Neural cell (in vitro differentiated cells): Measurements from ENCODE around the gene QRICH1. TPM values are rescaled to one million over a fixed set of nuclear protein-coding genes. Genes with fewer than 3 reads are reported as not detected.

ENCODE experiments used
- H2AFZ ChIP-seq: fragments of 200-600, 300-800 bp; sonication (generic), shearing (Covaris generic); 2 replicates; pipeline ENCODE4 v1.6.0; 2014; ENCODE audit warnings: low read depth, mild to moderate bottlenecking, antibody characterized with exemption, low read length, moderate library complexity
- H3F3A ChIP-seq: fragments of 200-600 bp; shearing (Covaris generic); 2 replicates; pipeline ENCODE4 v1.6.1; 2016; ENCODE audit warnings: mild to moderate bottlenecking, moderate library complexity, mixed read lengths, antibody characterized with exemption, low read length; ENCODE audit not compliant: insufficient read depth, poor library complexity, severe bottlenecking
- H3K27ac ChIP-seq: fragments of 200-600, 300-800 bp; sonication (generic), shearing (Covaris generic); 2 replicates; pipeline ENCODE4 v1.5.1; 2014; ENCODE audit warnings: mild to moderate bottlenecking, low read length, moderate library complexity
- H3K27me3 ChIP-seq: fragments of 300-800, 200-600 bp; sonication (generic), shearing (Covaris generic); 2 replicates; pipeline ENCODE4 v1.6.0; 2014; ENCODE audit warnings: mild to moderate bottlenecking, low read depth, low read length, moderate library complexity; ENCODE audit not compliant: insufficient read depth
- H3K36me3 ChIP-seq: fragments of 300-800, 200-600 bp; sonication (generic), shearing (Covaris generic); 2 replicates; pipeline ENCODE4 v1.5.1; 2014; ENCODE audit warnings: mild to moderate bottlenecking, antibody characterized with exemption, low read length, moderate library complexity; ENCODE audit not compliant: insufficient read depth
- H3K4me2 ChIP-seq: fragments of 300-800, 200-600 bp; sonication (generic), shearing (Covaris generic); 2 replicates; pipeline ENCODE4 v1.6.0; 2014; ENCODE audit warnings: mild to moderate bottlenecking, low read length
- H3K4me3 ChIP-seq: fragments of 300-800, 200-600 bp; sonication (generic), shearing (Covaris generic); 2 replicates; pipeline ENCODE4 v1.5.1; 2014; ENCODE audit warnings: mild to moderate bottlenecking, low read length, moderate library complexity
- H3K79me2 ChIP-seq: fragments of 200-600 bp; shearing (Covaris generic); replicated peaks from 2 replicates; pipeline ENCODE4 v1.6.0; 2014; ENCODE audit warnings: mild to moderate bottlenecking, low read length, moderate library complexity; ENCODE audit not compliant: insufficient read depth
- H3K9ac ChIP-seq: fragments of 300-800, 200-600 bp; sonication (generic), shearing (Covaris generic); 2 replicates; pipeline ENCODE4 v1.6.1; 2016; ENCODE audit warnings: mild to moderate bottlenecking, low read length, mixed read lengths
- H3K9me2 ChIP-seq: fragments of 200-600 bp; shearing (Covaris generic); 2 replicates; pipeline ENCODE4 v1.6.1; 2016; ENCODE audit warnings: mild to moderate bottlenecking, low read length, mixed read lengths; ENCODE audit not compliant: insufficient read depth
- H3K9me3 ChIP-seq: fragments of 200-600, 300-800 bp; sonication (generic), shearing (Covaris generic); 2 replicates; pipeline ENCODE4 v1.6.1; 2016; ENCODE audit warnings: mild to moderate bottlenecking, mixed run types, low read length, moderate library complexity, mixed read lengths
- H4K20me1 ChIP-seq: fragments of 200-600 bp; shearing (Covaris generic); 2 replicates; pipeline ENCODE4 v1.6.1; 2016; ENCODE audit warnings: mild to moderate bottlenecking, mixed run types; ENCODE audit not compliant: insufficient read depth
- EP300 ChIP-seq: fragments of 450-650 bp; conservative IDR thresholded peaks from 2 replicates; pipeline ENCODE4 v1.6.1; 2014; ENCODE audit warnings: antibody characterized with exemption, mild to moderate bottlenecking, moderate library complexity; ENCODE audit not compliant: poor library complexity, severe bottlenecking
- MXI1 ChIP-seq: fragments of 450-650 bp; conservative IDR thresholded peaks from 2 replicates; pipeline ENCODE4 v1.6.1; 2014; ENCODE audit warnings: antibody characterized with exemption, mild to moderate bottlenecking; ENCODE audit not compliant: poor library complexity, severe bottlenecking
- POLR2AphosphoS5 ChIP-seq: IDR thresholded peaks from 2 replicates; pipeline ENCODE4 v1.6.1; 2012
- RAD21 ChIP-seq: fragments of 450-650 bp; conservative IDR thresholded peaks from 2 replicates; pipeline ENCODE4 v1.6.1; 2014; ENCODE audit warnings: antibody characterized with exemption, mild to moderate bottlenecking, moderate library complexity
- SMC3 ChIP-seq: fragments of 450-650 bp; conservative IDR thresholded peaks from 2 replicates; pipeline ENCODE4 v1.6.1; 2014; ENCODE audit warnings: antibody characterized with exemption, mild to moderate bottlenecking, moderate library complexity; ENCODE audit not compliant: poor library complexity
- TAF1 ChIP-seq: IDR thresholded peaks from 2 replicates; pipeline ENCODE4 v1.6.1; 2012; ENCODE audit warnings: low read depth
- polyA plus RNA-seq: library from polyadenylated mRNA; depleted of rRNA; stranded (reverse); fragments of >200 nt; gene quantifications from 2 replicates; pipeline ENCODE4 v1.2.3, GENCODE V29; 2014
- TF ChIP-seq, protein P1 (sequence below): IDR thresholded peaks from 2 replicates; pipeline ENCODE4 v1.6.1; 2012; ENCODE audit warnings: borderline replicate concordance
- TF ChIP-seq, protein P2 (sequence below): fragments of 450-650 bp; IDR thresholded peaks from 2 replicates; pipeline ENCODE4 v1.5.1; 2014; ENCODE audit warnings: antibody characterized with exemption, mild to moderate bottlenecking, moderate library complexity; ENCODE audit not compliant: poor library complexity, severe bottlenecking

The QRICH1 gene
- polyA plus RNA-seq, 1 donor from 2014 or later, result 87.5 TPM

GRCh38 chr3:49027634-49028033 is 66.2 kb downstream of the QRICH1 start:
- Histone ChIP-seq H2AFZ (no peak overlapping the region), H3F3A (no peaks in the 10 kb centered on the region), H3K4me2 (no peak overlapping the region), H3K9me3 (no peaks in the 10 kb centered on the region), H3K27me3 (no peaks in the 10 kb centered on the region), H3K4me3 (peak overlapping the region; percentile 85), H3K27ac (no peak overlapping the region), H3K79me2 (peaks cover 14% of the 10 kb centered on the region), H3K36me3 (no peaks in the 10 kb centered on the region), H3K9ac (no peak overlapping the region), H3K9me2 (no peaks in the 10 kb centered on the region), H4K20me1 (no peaks in the 10 kb centered on the region)
- TF ChIP-seq, protein P1, sequence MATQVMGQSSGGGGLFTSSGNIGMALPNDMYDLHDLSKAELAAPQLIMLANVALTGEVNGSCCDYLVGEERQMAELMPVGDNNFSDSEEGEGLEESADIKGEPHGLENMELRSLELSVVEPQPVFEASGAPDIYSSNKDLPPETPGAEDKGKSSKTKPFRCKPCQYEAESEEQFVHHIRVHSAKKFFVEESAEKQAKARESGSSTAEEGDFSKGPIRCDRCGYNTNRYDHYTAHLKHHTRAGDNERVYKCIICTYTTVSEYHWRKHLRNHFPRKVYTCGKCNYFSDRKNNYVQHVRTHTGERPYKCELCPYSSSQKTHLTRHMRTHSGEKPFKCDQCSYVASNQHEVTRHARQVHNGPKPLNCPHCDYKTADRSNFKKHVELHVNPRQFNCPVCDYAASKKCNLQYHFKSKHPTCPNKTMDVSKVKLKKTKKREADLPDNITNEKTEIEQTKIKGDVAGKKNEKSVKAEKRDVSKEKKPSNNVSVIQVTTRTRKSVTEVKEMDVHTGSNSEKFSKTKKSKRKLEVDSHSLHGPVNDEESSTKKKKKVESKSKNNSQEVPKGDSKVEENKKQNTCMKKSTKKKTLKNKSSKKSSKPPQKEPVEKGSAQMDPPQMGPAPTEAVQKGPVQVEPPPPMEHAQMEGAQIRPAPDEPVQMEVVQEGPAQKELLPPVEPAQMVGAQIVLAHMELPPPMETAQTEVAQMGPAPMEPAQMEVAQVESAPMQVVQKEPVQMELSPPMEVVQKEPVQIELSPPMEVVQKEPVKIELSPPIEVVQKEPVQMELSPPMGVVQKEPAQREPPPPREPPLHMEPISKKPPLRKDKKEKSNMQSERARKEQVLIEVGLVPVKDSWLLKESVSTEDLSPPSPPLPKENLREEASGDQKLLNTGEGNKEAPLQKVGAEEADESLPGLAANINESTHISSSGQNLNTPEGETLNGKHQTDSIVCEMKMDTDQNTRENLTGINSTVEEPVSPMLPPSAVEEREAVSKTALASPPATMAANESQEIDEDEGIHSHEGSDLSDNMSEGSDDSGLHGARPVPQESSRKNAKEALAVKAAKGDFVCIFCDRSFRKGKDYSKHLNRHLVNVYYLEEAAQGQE, result no peak
- TF ChIP-seq EP300, result no peak
- TF ChIP-seq RAD21, result no peak
- TF ChIP-seq, protein P2, sequence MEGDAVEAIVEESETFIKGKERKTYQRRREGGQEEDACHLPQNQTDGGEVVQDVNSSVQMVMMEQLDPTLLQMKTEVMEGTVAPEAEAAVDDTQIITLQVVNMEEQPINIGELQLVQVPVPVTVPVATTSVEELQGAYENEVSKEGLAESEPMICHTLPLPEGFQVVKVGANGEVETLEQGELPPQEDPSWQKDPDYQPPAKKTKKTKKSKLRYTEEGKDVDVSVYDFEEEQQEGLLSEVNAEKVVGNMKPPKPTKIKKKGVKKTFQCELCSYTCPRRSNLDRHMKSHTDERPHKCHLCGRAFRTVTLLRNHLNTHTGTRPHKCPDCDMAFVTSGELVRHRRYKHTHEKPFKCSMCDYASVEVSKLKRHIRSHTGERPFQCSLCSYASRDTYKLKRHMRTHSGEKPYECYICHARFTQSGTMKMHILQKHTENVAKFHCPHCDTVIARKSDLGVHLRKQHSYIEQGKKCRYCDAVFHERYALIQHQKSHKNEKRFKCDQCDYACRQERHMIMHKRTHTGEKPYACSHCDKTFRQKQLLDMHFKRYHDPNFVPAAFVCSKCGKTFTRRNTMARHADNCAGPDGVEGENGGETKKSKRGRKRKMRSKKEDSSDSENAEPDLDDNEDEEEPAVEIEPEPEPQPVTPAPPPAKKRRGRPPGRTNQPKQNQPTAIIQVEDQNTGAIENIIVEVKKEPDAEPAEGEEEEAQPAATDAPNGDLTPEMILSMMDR, result no peak
- no peak for TF ChIP-seq SMC3
- TF ChIP-seq TAF1, result no peak
- TF ChIP-seq MXI1, result no peak
- TF ChIP-seq POLR2AphosphoS5, result no peak

DNA sequence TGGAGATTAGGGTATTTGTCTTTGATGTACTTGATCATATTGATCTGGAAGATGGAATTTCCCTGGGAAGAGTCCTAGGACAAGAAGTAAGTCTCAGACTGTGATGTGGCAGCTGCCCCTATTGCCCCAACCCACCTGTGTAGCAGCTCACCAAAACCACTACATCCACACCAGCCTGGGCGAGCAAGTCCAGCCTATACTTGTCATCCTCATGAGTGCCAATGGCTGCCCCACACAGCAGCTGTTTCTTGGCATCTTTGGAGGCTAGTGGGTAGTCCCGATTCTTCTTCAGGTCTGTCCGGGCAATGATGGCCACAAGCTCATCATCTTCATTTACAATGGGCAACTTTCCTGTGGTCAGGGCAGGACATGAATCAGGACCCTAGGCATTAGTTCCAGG is 67.3 kb downstream of the QRICH1 start:
- H3K36me3 ChIP-seq, result no peaks in the 10 kb centered on the region
- H3K79me2 ChIP-seq, result peaks cover 14% of the 10 kb centered on the region
- no peak overlapping the region for H3K9ac ChIP-seq

More for the DNA sequence above, 67.3 kb downstream of the QRICH1 start:
- H3K27me3 ChIP-seq, result no peaks in the 10 kb centered on the region
- no peak overlapping the region for H2AFZ ChIP-seq
- no peak overlapping the region for H3K4me3 ChIP-seq
- no peaks in the 10 kb centered on the region for H3K9me3 ChIP-seq
- TF ChIP-seq, protein P2, result no peak
- TF ChIP-seq MXI1 (no peak), SMC3 (no peak)
- H3K27ac ChIP-seq, result no peak overlapping the region
- H3K4me2 ChIP-seq, result no peak overlapping the region
- H3K9me2 ChIP-seq, result no peaks in the 10 kb centered on the region
- no peaks in the 10 kb centered on the region for H4K20me1 ChIP-seq
- H3F3A ChIP-seq, result no peaks in the 10 kb centered on the region
